K562 (cell line): ENCODE results near the gene SOCS6. TPM values are rescaled to one million over a fixed set of nuclear protein-coding genes. Genes with fewer than 3 reads are reported as not detected.
A peak's percentile ranks its signal among the peaks of the same experiment; 100 is the strongest.

ENCODE experiments used
- ATAC-seq: fragments of 200-7000 bp; cut with Tn5 transposase; 3 replicates; pipeline ENCODE4 v1.9.1; 2020; ENCODE audit warnings: moderate library complexity
- BruUV-seq: library from RNA; stranded (reverse); fragments of 400-500 nt; replicated peaks from 2 replicates; lab custom pipeline; 2021; lab: Mats Ljungman, UMichigan
- CTCF ChIA-PET: fragments of 300-600 bp; formaldehyde crosslinking; extraction: SDS; loops from one replicate; lab custom pipeline; 2021; ENCODE audit warnings: low intra/inter-chr PET ratio; lab: Yijun Ruan, JAX
- POLR2A ChIA-PET: fragments of 300-600, 350-650 bp; sonication (Branson Sonifier 250); formaldehyde crosslinking; extraction: SDS; loops from one replicate; lab custom pipeline; 2021; ENCODE audit warnings: antibody characterized with exemption, inconsistent platforms; lab: Yijun Ruan, JAX
- DNase-seq, 4 experiments: peaks; one replicate each; pipeline versions ENCODE4 v3.0.0 to v3.0.0-alpha.2; 2011 to 2018; ENCODE audit warnings: low spot score in 3 of 4, mixed read lengths in 3 of 4; ENCODE audit errors: extremely low read depth in 1 of 4
- FAIRE-seq: peaks from 2 replicates; lab custom pipeline; 2011; peaks lifted over from hg19 to GRCh38; lab: Jason Lieb, UNC
- H2AFZ ChIP-seq: 2 replicates; pipeline ENCODE4 v1.6.0; 2011; ENCODE audit warnings: low read depth, low read length, control low read depth, inconsistent platforms
- H3K27ac ChIP-seq: fragments of 200-600 bp; 3 replicates; pipeline ENCODE4 v1.8.0; 2011; ENCODE audit warnings: low read depth, mild to moderate bottlenecking, control low read depth, inconsistent platforms, low read length, moderate library complexity, mixed read lengths; ENCODE audit errors: extremely low read depth
- H3K27me3 ChIP-seq, 2 experiments: fragments of 300-600 bp in 1 of 2; 2 replicates in 1 of 2; 3 replicates in 1 of 2; pipeline versions ENCODE4 v1.6.0 to v1.8.0; 2011; ENCODE audit warnings: inconsistent platforms in 2 of 2, low read length in 2 of 2, mild to moderate bottlenecking in 1 of 2, mixed read lengths in 1 of 2, moderate library complexity in 1 of 2; ENCODE audit not compliant: control insufficient read depth in 2 of 2, insufficient read depth in 2 of 2
- H3K36me3 ChIP-seq: fragments of 300-600 bp; 3 replicates; pipeline ENCODE4 v1.8.0; 2011; ENCODE audit warnings: mild to moderate bottlenecking, low read length, inconsistent platforms; ENCODE audit not compliant: control insufficient read depth, insufficient read depth
- H3K4me1 ChIP-seq, 2 experiments: fragments of 200-600 bp in 1 of 2; replicated peaks in 1 of 2; 2 replicates in 1 of 2; 3 replicates in 1 of 2; pipeline versions ENCODE4 v1.5.1 to v1.8.0; 2011; ENCODE audit warnings: inconsistent platforms in 2 of 2, low read length in 2 of 2, mild to moderate bottlenecking in 1 of 2, mixed read lengths in 1 of 2, moderate library complexity in 1 of 2; ENCODE audit not compliant: control insufficient read depth in 2 of 2, insufficient read depth in 2 of 2
- H3K4me2 ChIP-seq: 2 replicates; pipeline ENCODE4 v1.6.1; 2011; ENCODE audit warnings: low read length, control low read depth, inconsistent platforms, mixed read lengths; ENCODE audit not compliant: insufficient read depth
- H3K4me3 ChIP-seq: fragments of 200-600 bp; sonication (generic), shearing (Covaris generic); 2 replicates; pipeline ENCODE4 v1.5.1; 2016; ENCODE audit warnings: control low read depth, inconsistent platforms
- H3K79me2 ChIP-seq: fragments of 200-600 bp; 3 replicates; pipeline ENCODE4 v1.8.0; 2011; ENCODE audit warnings: low read length, inconsistent platforms; ENCODE audit not compliant: control insufficient read depth, insufficient read depth
- H3K9ac ChIP-seq, 2 experiments: 2 replicates each; pipeline versions ENCODE4 v1.6.0 to v1.6.1; 2011; ENCODE audit warnings: low read depth in 2 of 2, low read length in 2 of 2, control low read depth in 1 of 2, inconsistent platforms in 1 of 2, mild to moderate bottlenecking in 1 of 2, mixed read lengths in 1 of 2; ENCODE audit not compliant: insufficient read depth in 1 of 2
- H3K9me1 ChIP-seq: one replicate; pipeline ENCODE4 v1.6.0; 2011; ENCODE audit warnings: inconsistent platforms, mild to moderate bottlenecking, low read length, moderate library complexity; ENCODE audit not compliant: control insufficient read depth, insufficient read depth
- H3K9me3 ChIP-seq: replicated peaks from 2 replicates; pipeline ENCODE4 v1.5.1; 2011; ENCODE audit warnings: low read depth, low read length, inconsistent platforms; ENCODE audit not compliant: control insufficient read depth, insufficient read depth
- H4K20me1 ChIP-seq: replicated peaks from 2 replicates; pipeline ENCODE4 v1.6.1; 2011; ENCODE audit warnings: low read length, inconsistent platforms, mixed read lengths; ENCODE audit not compliant: control insufficient read depth, insufficient read depth
- CEBPG ChIP-seq, 3 experiments: fragments of 200-800 bp in 1 of 3; sonication (Bioruptor generic) in 1 of 3; sonication (generic) in 1 of 3; formaldehyde crosslinking in 1 of 3; IDR thresholded peaks in 2 of 3; conservative IDR thresholded peaks in 1 of 3; 2 replicates each; pipeline versions ENCODE4 v1.6.1 to v1.8.0; 2016 to 2022; ENCODE audit warnings: missing compliant biosample characterization in 2 of 3, missing genetic modification characterization in 2 of 3, mild to moderate bottlenecking in 1 of 3, missing genetic modification reagents in 1 of 3
- HSF4 ChIP-seq: fragments of 250-450 bp; sonication (Bioruptor Pico); IDR thresholded peaks from 2 replicates; pipeline ENCODE4 v2.1.2; 2022; ENCODE audit warnings: mild to moderate bottlenecking, moderate library complexity, borderline replicate concordance
- MIER1 ChIP-seq: fragments of 450-650 bp; IDR thresholded peaks from 2 replicates; pipeline ENCODE4 v1.6.1; 2016; ENCODE audit warnings: antibody characterized with exemption, mild to moderate bottlenecking, low read depth
- PURB ChIP-seq: sonication (generic); formaldehyde crosslinking; IDR thresholded peaks from 2 replicates; pipeline ENCODE4 v1.9.0; 2021; ENCODE audit warnings: low read depth, mild to moderate bottlenecking, missing genetic modification reagents
- RCOR1 ChIP-seq, 2 experiments: IDR thresholded peaks; 2 replicates each; pipeline ENCODE4 v1.6.1; 2012; ENCODE audit warnings: low read depth in 2 of 2, low read length in 2 of 2, borderline replicate concordance in 1 of 2, improper control_type of control experiment in 1 of 2
- TAL1 ChIP-seq: fragments of 450-650 bp; IDR thresholded peaks from 2 replicates; pipeline ENCODE4 v1.6.1; 2016; ENCODE audit warnings: mild to moderate bottlenecking
- XRCC3 ChIP-seq: fragments of 450-650 bp; IDR thresholded peaks from 2 replicates; pipeline ENCODE4 v1.6.1; 2017; ENCODE audit warnings: mild to moderate bottlenecking, moderate library complexity
- WGBS: fragments of 100-300 bp; shearing (Covaris generic); methylation state at CpG from one replicate; pipeline ENCODE4 v1.1.6; 2016; ENCODE audit warnings: low coverage, mixed read lengths; ENCODE audit not compliant: insufficient coverage; ENCODE audit errors: missing lambda C conversion rate; 5-methylcytosine and 5-hydroxymethylcytosine counted together
- in situ Hi-C: fragments of 300-500 bp; cut with MboI; formaldehyde crosslinking; loops from 4 replicates; pipeline ENCODE4 v1.15.0; 2018; ENCODE audit warnings: inconsistent platforms, mixed read lengths
- intact Hi-C: fragments of 100-400 bp; cut with micrococcal nuclease; formaldehyde crosslinking; loops from 2 replicates; pipeline ENCODE4 v1.14.2; 2022
- polyA plus RNA-seq, 8 experiments: library from polyadenylated mRNA; depleted of rRNA in 4 of 8; stranded (reverse) in 5 of 8; unstranded in 3 of 8; fragments of >200 nt; fragmentation: Nextera tagmentation in 2 of 8; fragmentation: Illumina TruSeq in 1 of 8; extraction: Ambion mirVana in 2 of 8; extraction: Trizol in 1 of 8; gene quantifications; 2 replicates each; pipeline versions ENCODE4 v1.2.1 to v1.2.3, GENCODE V29; 2011 to 2014; ENCODE audit warnings: inconsistent platforms in 1 of 8, missing spikeins in 1 of 8
- total RNA-seq, 7 experiments: library from RNA; depleted of rRNA in 6 of 7; stranded (reverse); fragments of >200 nt in 6 of 7; fragmentation: Illumina TruSeq in 2 of 7; extraction: Trizol in 2 of 7; gene quantifications; 2 replicates each; pipeline versions ENCODE4 v1.2.1 to v1.2.3, GENCODE V29; 2011 to 2021; ENCODE audit warnings: low replicate concordance in 1 of 7

The SOCS6 gene
- total and polyA plus RNA-seq, 9 of the 15 experiments (the other 6 are each of a cell fraction or from before 2014, with no cell fraction given): 2.5 to 7.1 (median 5.6) TPM

DNA sequence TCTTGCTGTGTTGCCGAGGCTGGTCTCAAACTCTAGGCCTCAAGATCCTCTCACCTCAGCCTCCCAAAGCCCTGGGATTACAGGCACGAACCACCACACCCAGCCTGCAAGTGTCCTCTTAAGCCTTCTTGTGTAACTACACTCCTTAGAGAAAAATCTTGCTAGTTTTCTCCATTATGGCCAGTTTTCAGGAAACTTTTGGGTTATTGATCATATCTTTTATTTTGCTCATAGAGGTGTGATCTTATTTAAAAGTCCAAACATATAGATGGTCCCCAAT, 2.4 kb downstream of the SOCS6 start:
- H3K79me2 ChIP-seq: peaks cover 66% of the 10 kb centered on the region
- ChIA-PET POLR2A (no interaction called here), CTCF (no interaction called here)
- peak overlapping the region; percentile 81; the same call in 1 of the 2 replicates for H3K4me2 ChIP-seq
- intact Hi-C loops: loop anchor here (10.0 kb wide), 1 partner anchor 74 kb away; no protein-coding TSS in a partner anchor
- H3K9me3 ChIP-seq: no peaks in the 10 kb centered on the region
- BruUV-seq: no TSS peak
- no peak overlapping the region for H3K27ac ChIP-seq
- FAIRE-seq (no peak), ATAC-seq (peak; percentile 5; the same call in 2 of the 3 replicates), DNase-seq (peak in 1 of 4 experiments; percentile 24)
- no peak overlapping the region; the same call in 1 of the 2 replicates for H3K4me3 ChIP-seq
- 17% methylated on average over 2 of the region's 2 CpGs for WGBS
- in situ Hi-C loops: no loop called here
- H3K36me3 ChIP-seq: no peaks in the 10 kb centered on the region; the same call in 2 of the 3 replicates
- no peaks in the 10 kb centered on the region for H3K27me3 ChIP-seq
- H3K4me1 ChIP-seq: peaks cover 15 to 33% of the 10 kb centered on the region in 2 experiments; a peak in 4 of 5 replicates
- H3K9ac ChIP-seq: no peak overlapping the region
- no peak overlapping the region for H2AFZ ChIP-seq
- H4K20me1 ChIP-seq: peaks cover 8% of the 10 kb centered on the region
- TF ChIP-seq HSF4 (CRISPR knock-in tag) (no peak), MIER1 (no peak), XRCC3 (no peak), RCOR1 (IDR thresholded peaks at IDR 0.05; ENCODE audit: borderline replicate concordance in 1 of 2, low read depth in 2 of 2, low read length in 2 of 2) (no peak), TAL1 (no peak)
- H3K9me1 ChIP-seq: no peaks in the 10 kb centered on the region

DNA sequence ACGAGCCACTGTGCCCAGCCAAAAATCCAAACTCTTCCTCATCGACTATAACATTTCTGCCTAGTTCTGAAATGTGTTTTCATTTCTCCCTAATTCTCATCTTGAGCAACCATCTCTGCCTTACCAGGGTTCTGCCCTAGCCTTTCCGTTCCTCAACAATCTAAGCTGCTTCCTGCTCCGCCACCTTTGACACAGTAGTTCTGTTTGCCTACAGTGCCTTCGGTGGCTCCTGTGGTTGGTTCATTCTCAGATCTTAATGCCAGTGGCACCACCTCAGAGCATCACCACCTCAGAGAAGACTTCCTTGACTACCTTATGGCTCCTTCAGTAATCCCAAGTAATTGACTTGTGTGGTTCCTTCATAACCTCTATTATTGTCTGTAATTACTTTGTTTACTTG, 3.8 kb downstream of the SOCS6 start:
- no TSS peak for BruUV-seq
- Histone ChIP-seq H2AFZ (no peak overlapping the region), H3K27me3 (no peaks in the 10 kb centered on the region), H3K4me3 (no peak overlapping the region), H3K4me2 (no peak overlapping the region), H3K9me1 (no peaks in the 10 kb centered on the region), H4K20me1 (peaks cover 8% of the 10 kb centered on the region), H3K36me3 (no peaks in the 10 kb centered on the region; the same call in 2 of the 3 replicates), H3K79me2 (peaks cover 80% of the 10 kb centered on the region), H3K9me3 (no peaks in the 10 kb centered on the region), H3K27ac (no peak overlapping the region), H3K9ac (no peak overlapping the region), H3K4me1 (peaks cover 15 to 33% of the 10 kb centered on the region in 2 experiments; a peak in 4 of 5 replicates)
- ChIA-PET CTCF (no interaction called here), POLR2A (no interaction called here)
- ATAC-seq (no peak), DNase-seq (no peak), FAIRE-seq (no peak)
- in situ Hi-C loops: no loop called here
- TF ChIP-seq PURB (CRISPR knock-in tag): no peak
- no peak for TF ChIP-seq CEBPG (CRISPR knock-in tag; IDR thresholded peaks at IDR 0.05)
- TF ChIP-seq CEBPG (tag; conservative IDR thresholded peaks at IDR 0.05 in 1 of 2, IDR thresholded peaks at IDR 0.05 in 1 of 2): no peak
- intact Hi-C loops: loop anchor here (10.0 kb wide), 1 partner anchor 72 kb away; no protein-coding TSS in a partner anchor
- 74% methylated on average over 4 of the region's 5 CpGs for WGBS
